ENCODE data around the gene CGN. TPM values are rescaled to one million over a fixed set of nuclear protein-coding genes. Genes with fewer than 3 reads are reported as not detected.

CGN gene
- total RNA-seq, 1 experiment from 2014 or later, result 147 TPM

DNA sequence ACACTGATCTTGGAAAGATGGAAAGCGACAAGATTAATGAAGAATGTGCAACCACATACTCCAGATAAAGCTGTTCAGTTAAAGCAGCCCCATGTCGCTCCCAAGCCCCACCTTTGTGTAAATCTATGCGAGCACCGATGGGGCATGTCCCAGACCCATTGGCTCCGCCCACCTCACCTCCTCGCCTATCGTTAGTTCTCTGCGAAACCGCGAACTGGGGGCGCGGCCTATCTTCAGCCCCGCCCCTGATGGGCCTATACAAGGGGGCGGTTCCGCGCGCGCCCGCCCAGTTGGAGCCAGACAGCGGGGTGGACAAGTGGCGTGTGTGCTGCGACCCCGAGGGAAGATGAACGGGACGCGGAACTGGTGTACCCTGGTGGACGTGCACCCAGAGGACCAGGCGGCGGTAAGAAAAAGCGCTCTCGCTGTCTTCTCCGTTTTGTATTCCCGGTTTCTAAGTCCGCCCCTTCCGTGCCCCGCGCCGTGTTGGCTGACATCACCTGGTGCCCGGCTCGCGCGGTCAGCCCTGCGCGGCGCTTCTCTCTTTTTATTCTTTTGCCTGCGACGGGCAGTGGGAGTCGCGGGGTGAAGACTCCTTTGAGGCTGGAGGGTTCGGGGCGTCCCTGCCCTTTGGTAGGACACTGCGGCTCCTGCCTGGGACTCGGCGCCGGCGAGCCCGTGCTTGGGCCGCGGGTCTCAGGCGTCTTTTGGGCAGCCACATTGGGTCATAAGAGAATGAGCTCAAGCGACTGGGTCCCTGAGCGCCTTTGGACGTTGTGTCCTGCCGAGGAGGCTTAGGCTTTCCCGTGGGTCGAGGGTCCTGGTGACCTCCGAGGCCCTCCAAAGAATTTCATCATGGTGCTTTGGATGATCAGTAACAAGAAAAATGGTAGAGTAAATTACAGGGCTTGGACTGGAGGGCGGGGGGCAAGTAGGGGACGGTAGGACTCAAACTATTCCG, 29.1 kb downstream of the CGN start, which contains the start of gene TUFT1:
Gene TUFT1 (plus strand): TSS at position 289 of the 961 bp plus-strand sequence. CDS start 58 bp downstream, at position 347.
- peaks cover 22% of the 10 kb centered on the region for H3K4me1 ChIP-seq
- peak within 1 kb of the TSS; percentile 51 for H3K4me3 ChIP-seq (ENCODE audit: low read depth, low read length)
- Mint-ChIP-seq H3K4me1 (ENCODE audit: low read depth, unreplicated experiment) (peaks cover 61% of the 10 kb centered on the region), H3K27ac (ENCODE audit: unreplicated experiment) (peak within 1 kb of the TSS; percentile 91), H3K36me3 (ENCODE audit: insufficient read depth, unreplicated experiment) (peaks cover 86% of the 10 kb centered on the region), H3K27me3 (ENCODE audit: insufficient read depth, unreplicated experiment) (no peaks in the 10 kb centered on the region), H3K9me3 (ENCODE audit: unreplicated experiment) (no peaks in the 10 kb centered on the region), H3K4me3 (ENCODE audit: unreplicated experiment) (peak within 1 kb of the TSS; percentile 96)
- no peaks in the 10 kb centered on the region for H3K27me3 ChIP-seq (replicated peaks; ENCODE audit: control insufficient read depth, insufficient read depth, low read length)
- peaks cover 11% of the 10 kb centered on the region for H3K36me3 ChIP-seq (ENCODE audit: control insufficient read depth, insufficient read depth, low read length)
- peak; percentile 97 for DNase-seq
- H3K9me3 ChIP-seq, result no peaks in the 10 kb centered on the region
- intact Hi-C loops (cut with micrococcal nuclease; ENCODE audit: unreplicated experiment), result loop anchor here (1.0 to 5.0 kb wide), 3 partner anchors 8 to 197 kb away; no protein-coding TSS in a partner anchor
- TF ChIP-seq, protein P1, sequence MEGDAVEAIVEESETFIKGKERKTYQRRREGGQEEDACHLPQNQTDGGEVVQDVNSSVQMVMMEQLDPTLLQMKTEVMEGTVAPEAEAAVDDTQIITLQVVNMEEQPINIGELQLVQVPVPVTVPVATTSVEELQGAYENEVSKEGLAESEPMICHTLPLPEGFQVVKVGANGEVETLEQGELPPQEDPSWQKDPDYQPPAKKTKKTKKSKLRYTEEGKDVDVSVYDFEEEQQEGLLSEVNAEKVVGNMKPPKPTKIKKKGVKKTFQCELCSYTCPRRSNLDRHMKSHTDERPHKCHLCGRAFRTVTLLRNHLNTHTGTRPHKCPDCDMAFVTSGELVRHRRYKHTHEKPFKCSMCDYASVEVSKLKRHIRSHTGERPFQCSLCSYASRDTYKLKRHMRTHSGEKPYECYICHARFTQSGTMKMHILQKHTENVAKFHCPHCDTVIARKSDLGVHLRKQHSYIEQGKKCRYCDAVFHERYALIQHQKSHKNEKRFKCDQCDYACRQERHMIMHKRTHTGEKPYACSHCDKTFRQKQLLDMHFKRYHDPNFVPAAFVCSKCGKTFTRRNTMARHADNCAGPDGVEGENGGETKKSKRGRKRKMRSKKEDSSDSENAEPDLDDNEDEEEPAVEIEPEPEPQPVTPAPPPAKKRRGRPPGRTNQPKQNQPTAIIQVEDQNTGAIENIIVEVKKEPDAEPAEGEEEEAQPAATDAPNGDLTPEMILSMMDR (IDR thresholded peaks at IDR 0.05; ENCODE audit: insufficient read depth in 1 of 2, low read depth in 1 of 2, low read length in 1 of 2, severe bottlenecking in 1 of 2, unreplicated experiment in 1 of 2), result no peak
- BruUV-seq (replicated peaks), result no TSS peak
- CTCF ChIA-PET, result interaction anchor here (0.6 to 2.2 kb wide), 11 partner anchors 8 to 296 kb away, joined by 3 to 16 read pairs (median 4); partner anchors contain the start of gene CGN
- POLR2A ChIA-PET, result interaction anchor here (0.5 to 3.4 kb wide), 28 partner anchors 9 to 259 kb away, joined by 3 to 47 read pairs (median 4); partner anchors contain the start of genes CGN, MRPL9, PI4KB and POGZ

DNA sequence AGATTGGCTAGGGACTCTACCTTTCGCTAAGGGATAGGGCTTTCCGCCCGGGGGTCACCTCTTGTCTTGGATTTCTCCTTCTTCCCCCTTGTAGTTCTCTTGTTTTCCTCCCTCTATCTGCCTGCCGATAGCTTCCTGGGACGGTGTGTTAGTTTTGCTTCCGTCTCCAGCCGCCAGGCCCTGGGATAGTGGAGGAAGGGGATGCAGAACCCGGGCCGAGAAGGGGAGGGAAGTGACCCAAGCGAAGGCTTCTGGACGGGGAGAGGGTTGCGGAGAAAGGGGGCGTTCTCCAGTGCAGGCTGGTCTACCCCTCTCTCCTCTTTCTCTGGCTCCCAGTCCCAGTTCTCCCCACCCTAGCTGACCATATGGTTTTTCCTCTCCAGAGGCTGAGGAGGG, 29.8 kb downstream of the CGN start:
- Mint-ChIP-seq H3K36me3 (ENCODE audit: insufficient read depth, unreplicated experiment) (peaks cover 86% of the 10 kb centered on the region), H3K9me3 (ENCODE audit: unreplicated experiment) (no peaks in the 10 kb centered on the region), H3K4me1 (ENCODE audit: low read depth, unreplicated experiment) (peaks cover 62% of the 10 kb centered on the region), H3K27ac (ENCODE audit: unreplicated experiment) (peak overlapping the region; percentile 91), H3K27me3 (ENCODE audit: insufficient read depth, unreplicated experiment) (no peaks in the 10 kb centered on the region), H3K4me3 (ENCODE audit: unreplicated experiment) (peak overlapping the region; percentile 96)
- intact Hi-C loops (cut with micrococcal nuclease; ENCODE audit: unreplicated experiment), result loop anchor here (1.0 to 5.0 kb wide), 3 partner anchors 7 to 196 kb away; no protein-coding TSS in a partner anchor
- POLR2A ChIA-PET, result interaction anchor here (0.5 to 3.4 kb wide), 12 partner anchors 8 to 97 kb away, joined by 3 to 47 read pairs (median 4); partner anchors contain the start of gene CGN
- peak in 1 of 2 experiments; percentile 33 for DNase-seq
- Histone ChIP-seq H3K4me3 (ENCODE audit: low read depth, low read length) (peak overlapping the region; percentile 51), H3K36me3 (ENCODE audit: control insufficient read depth, insufficient read depth, low read length) (peaks cover 6% of the 10 kb centered on the region), H3K27me3 (replicated peaks; ENCODE audit: control insufficient read depth, insufficient read depth, low read length) (no peaks in the 10 kb centered on the region), H3K9me3 (no peaks in the 10 kb centered on the region), H3K4me1 (peaks cover 28% of the 10 kb centered on the region)
- TF ChIP-seq, protein P1 (IDR thresholded peaks at IDR 0.05; ENCODE audit: insufficient read depth in 1 of 2, low read depth in 1 of 2, low read length in 1 of 2, severe bottlenecking in 1 of 2, unreplicated experiment in 1 of 2), result no peak
- CTCF ChIA-PET, result interaction anchor here (2.2 kb wide), 1 partner anchor 8 kb away, joined by 16 read pairs; no protein-coding TSS in a partner anchor
- TSS peak; percentile 33 for BruUV-seq (replicated peaks)

DNA sequence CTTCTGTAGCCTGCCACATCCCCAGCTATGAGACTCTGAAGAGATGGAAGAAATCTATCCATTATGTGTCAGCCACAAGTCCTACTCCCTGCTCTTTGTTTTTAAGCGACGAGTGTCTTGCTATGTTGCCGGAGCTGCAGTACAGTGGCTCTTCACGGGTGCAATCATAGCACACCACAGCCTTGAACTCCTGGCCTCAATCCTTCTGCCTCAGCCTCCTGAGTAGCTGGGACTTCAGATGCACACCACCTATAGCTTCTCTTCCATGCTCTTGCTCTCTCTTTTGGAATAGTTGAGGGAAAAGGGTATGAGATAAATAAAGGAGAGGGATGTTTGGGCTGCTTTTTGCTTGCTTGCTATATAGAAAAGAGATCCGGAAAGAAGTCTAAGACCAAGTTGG, 30.6 kb downstream of the CGN start:
- Mint-ChIP-seq H3K4me3 (ENCODE audit: unreplicated experiment) (peak overlapping the region; percentile 96), H3K4me1 (ENCODE audit: low read depth, unreplicated experiment) (peaks cover 63% of the 10 kb centered on the region), H3K27ac (ENCODE audit: unreplicated experiment) (peak overlapping the region; percentile 91), H3K36me3 (ENCODE audit: insufficient read depth, unreplicated experiment) (peaks cover 86% of the 10 kb centered on the region), H3K9me3 (ENCODE audit: unreplicated experiment) (no peaks in the 10 kb centered on the region), H3K27me3 (ENCODE audit: insufficient read depth, unreplicated experiment) (no peaks in the 10 kb centered on the region)
- no peak for DNase-seq
- CTCF ChIA-PET, result interaction anchor here (0.6 kb wide), 1 partner anchor 77 kb away, joined by 11 read pairs; no protein-coding TSS in a partner anchor
- POLR2A ChIA-PET, result interaction anchor here (1.5 to 3.4 kb wide), 2 partner anchors 31 to 44 kb away, joined by 4 to 46 read pairs; partner anchors contain the start of gene CGN
- intact Hi-C loops (cut with micrococcal nuclease; ENCODE audit: unreplicated experiment), result loop anchor here (5.0 kb wide), 1 partner anchor 196 kb away; no protein-coding TSS in a partner anchor
- Histone ChIP-seq H3K4me1 (peaks cover 35% of the 10 kb centered on the region), H3K36me3 (ENCODE audit: control insufficient read depth, insufficient read depth, low read length) (peaks cover 6% of the 10 kb centered on the region), H3K9me3 (no peaks in the 10 kb centered on the region), H3K27me3 (replicated peaks; ENCODE audit: control insufficient read depth, insufficient read depth, low read length) (no peaks in the 10 kb centered on the region), H3K4me3 (ENCODE audit: low read depth, low read length) (peak overlapping the region; percentile 51)
- TF ChIP-seq, protein P1 (IDR thresholded peaks at IDR 0.05; ENCODE audit: insufficient read depth in 1 of 2, low read depth in 1 of 2, low read length in 1 of 2, severe bottlenecking in 1 of 2, unreplicated experiment in 1 of 2), result no peak
- no TSS peak for BruUV-seq (replicated peaks)

Data from Caco-2 (cell line).